ENCODE results near the gene RNF13.

RNF13 gene, protein sequence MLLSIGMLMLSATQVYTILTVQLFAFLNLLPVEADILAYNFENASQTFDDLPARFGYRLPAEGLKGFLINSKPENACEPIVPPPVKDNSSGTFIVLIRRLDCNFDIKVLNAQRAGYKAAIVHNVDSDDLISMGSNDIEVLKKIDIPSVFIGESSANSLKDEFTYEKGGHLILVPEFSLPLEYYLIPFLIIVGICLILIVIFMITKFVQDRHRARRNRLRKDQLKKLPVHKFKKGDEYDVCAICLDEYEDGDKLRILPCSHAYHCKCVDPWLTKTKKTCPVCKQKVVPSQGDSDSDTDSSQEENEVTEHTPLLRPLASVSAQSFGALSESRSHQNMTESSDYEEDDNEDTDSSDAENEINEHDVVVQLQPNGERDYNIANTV

DNA sequence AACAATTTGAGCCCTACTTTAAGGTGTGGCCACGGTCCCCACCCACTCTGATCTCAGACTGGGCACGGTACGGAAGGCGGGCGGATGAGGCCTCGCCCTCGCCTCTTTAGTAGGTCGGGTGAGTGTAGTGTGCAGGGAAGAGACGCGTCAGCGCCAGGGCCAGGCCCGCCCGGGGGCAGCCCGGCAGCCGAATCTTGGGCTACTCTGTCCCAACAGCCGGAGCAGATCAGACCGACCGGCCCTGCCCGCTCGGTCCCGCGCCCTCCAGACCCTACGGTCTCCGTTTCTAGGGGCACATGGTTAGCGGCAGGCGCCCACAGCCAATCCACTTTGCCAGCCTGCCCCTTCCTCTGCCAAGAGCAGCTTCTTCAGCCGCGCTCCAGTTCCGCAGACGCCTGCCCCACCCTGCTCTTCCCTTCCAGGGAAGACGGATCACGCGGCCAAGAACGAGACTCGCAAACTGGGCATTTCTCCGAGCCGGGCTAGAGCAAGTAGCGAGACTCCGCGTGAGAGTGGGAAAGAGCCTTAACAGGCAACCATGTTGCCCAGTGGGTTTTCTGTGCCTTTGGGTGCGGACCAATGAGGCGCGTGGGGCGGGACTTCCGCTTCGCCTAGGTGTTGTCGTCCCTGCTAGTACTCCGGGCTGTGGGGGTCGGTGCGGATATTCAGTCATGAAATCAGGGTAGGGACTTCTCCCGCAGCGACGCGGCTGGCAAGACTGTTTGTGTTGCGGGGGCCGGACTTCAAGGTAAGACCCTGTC, at the start of gene RNF13:
RNF13 (plus strand) TSS at position 610 of the 761 bp plus-strand sequence. CDS start 32,812 bp downstream, outside the sequence.
- peak; percentile 87 for DNase-seq

- DNase-seq: no peak
Measured at GRCh38 chr3:149763565-149764195, 49.3 kb upstream of the RNF13 start.

DNA sequence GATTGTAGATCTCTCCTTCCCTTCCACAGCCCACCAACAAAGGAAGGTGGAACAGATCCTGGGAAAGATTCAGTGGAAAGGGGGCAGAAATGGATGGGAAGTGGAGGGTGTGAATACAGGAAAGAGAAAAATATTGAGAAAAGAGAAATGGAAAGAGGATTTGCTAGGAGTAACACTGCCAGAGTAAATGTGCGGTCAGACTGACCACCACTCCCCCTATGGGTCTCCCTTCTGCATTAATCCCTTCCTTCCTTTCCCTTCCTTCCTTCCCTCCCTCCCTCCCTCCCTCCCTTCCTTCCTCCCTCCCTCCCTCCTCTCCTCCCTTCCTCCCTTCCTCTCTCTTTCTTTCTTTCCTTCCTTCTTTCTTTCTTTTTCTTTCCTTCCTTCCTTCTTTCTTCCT, 48.7 kb upstream of the RNF13 start:
- DNase-seq: no peak

- DNase-seq: no peak
Measured at GRCh38 chr3:149765762-149766334, 47.2 kb upstream of the RNF13 start.

- no peak for DNase-seq
Measured at GRCh38 chr3:149767720-149768119, 45.3 kb upstream of the RNF13 start.

GRCh38 chr3:149768704-149769103, 44.3 kb upstream of the RNF13 start:
- DNase-seq: no peak

DNA sequence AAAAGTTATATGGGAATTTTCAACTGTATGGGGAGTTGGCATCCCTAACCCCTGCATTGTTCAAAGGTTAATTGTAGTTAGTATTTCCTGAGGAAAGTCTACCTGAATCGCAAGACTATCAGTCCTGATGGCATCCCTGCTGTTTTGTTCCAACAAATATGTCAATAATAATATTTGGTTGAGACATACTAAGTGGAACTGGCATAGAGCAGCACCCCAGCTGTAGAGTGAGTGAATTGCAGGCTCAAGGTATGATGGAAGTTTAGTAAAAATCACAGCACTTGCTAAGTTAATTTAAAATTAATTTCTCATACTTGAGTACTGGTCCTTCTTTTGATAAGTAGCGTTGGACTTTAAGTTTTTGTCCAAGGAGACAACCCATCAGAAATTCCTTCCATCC, 42.8 kb upstream of the RNF13 start:
- no peak for DNase-seq

DNA sequence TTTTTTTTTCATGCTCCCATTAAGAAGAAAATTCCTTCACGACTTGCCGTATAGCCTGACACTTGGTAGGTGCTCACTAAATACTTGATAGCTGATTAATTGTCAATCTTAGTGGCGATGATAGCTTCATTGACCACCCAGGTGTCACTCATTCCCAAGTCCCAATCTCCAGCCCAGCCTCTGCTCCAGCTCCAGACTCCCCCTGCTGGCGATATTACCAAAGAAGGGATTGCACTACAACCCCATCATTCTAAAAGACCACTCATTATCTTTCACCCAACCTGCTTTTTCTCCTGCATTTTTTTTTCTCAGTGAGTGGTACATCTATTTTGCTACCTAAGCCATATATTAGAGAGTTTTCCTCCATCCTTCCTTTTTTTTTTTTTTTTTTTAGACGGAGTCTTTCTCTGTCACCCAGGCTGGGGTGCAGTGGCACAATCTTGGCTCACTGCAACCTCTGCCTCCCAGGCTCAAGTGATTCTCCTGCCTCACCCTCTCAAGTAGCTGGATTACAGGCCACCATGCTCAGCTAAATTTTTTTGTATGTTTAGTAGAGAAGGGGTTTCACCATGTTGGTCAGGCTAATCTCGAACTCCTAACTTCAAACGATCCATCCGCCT, 41.3 kb upstream of the RNF13 start:
- no peak for DNase-seq

GRCh38 chr3:149772861-149773260, 40.2 kb upstream of the RNF13 start:
- no peak for DNase-seq

DNA sequence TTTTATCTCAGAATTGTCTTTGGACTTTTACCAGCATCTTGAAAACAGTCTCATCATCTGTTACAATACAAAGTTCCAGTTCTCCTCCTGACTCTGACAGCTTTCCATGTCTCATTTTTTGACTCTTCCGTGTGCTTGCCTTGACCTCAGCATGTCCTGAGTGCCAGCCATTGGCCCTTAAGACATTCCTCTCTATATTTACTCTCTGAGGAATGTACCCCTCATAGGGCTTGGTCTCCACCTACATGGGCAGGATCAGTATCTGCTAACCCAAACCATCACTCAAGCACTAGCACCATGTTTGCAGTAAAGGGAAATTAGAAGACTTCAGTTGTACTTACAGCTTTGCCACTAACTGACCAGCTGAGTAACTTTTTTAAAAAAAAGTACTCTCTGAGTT, 36.8 kb upstream of the RNF13 start:
- no peak for DNase-seq

DNA sequence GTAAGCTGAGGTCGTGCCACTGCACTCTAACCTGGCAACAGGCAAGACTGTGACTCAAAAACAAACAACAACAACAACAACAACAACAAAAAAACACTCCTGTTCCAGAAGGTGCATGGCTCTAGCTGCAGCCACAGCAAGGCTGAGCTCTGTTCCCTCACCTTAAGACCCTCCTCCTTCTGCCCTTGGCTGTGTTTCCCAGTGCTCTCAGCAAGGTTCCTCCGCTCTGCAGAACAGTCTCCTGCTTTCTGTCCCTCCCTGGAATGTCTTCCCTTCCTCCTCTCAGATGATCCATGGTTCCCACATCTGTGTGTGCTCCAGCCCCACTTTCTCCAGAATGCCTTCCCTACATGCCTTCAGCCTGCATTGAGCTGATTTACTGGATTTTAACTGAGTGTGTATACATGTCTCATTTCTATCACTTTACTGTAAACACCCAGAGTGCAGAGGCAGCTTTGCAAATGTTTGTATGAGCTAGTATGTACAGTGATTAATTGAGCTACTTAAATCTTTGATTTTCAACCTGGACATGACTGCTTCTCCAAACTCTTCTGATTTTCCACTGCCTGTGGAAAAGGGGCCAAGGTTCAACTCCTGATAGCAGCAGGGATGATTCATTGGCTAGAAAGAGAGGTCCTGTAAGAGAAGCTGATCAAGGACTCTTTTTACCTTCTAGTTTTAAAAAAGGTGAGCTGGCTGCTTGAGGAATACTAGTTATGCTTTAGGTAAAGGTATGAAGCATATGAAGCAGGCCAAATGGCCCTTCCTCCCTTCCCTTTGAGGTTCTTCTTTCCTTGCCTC, 35.4 kb upstream of the RNF13 start:
- DNase-seq: no peak

DNA sequence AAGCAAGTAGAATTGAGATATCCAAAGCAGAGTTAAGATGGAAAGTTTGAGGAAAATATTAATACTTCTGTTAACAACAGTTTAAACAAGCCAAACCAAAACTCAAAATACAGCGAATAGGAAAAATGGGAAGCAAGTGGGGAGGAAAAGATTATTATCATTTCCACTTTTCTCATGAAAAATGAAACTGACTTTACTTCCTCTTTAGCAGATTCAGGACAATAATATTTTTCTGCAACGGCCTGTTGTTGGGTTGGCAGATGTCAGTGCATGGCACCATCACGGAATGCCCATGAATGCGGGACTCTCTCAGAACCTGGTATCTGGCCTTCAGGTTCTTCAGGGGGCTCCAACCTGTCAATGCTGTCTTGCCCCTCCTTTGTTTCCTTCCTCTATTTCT, 31.8 kb upstream of the RNF13 start:
- no peak for DNase-seq

DNA sequence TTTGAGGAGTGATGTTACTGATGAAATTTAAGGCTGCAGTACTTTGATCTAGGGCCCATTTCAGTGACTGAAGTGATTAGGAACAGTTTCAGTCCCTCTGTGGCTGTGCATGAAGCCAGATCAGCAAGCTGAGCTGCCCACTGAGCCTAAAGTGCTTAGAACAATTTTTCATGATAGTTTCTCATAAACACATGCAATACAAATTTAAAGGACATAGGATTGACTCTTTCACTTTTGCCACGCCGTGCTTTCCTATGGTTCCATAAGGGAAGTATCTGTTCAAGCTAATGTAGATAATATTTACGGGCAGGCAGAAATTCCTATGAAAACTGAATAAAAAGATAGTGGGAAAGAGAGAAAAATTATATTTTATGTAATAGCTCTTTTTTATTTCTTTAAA, 31.3 kb upstream of the RNF13 start:
- no peak for DNase-seq

DNA sequence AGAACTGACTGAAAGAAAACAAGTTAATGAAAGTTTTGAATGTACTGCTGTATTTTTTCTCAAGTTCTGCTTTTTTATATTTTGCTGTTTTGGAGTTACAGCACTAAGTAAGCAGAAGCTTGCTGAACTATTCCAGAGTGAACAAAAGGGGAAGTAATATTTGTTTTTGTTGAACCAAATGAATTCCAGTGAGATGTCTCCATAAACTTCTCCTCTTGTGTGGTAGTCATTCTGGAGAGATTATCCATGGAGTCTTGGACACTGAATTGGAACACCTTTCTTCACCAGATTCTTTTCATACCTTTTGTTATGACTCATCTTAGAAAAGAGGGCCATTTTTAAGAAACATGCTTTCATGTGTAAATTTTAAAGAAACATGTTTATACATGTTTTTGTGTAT, 29.4 kb upstream of the RNF13 start:
- no peak for DNase-seq

- no peak for DNase-seq
Measured at GRCh38 chr3:149784064-149784704, 28.8 kb upstream of the RNF13 start.

- DNase-seq: no peak
Measured at GRCh38 chr3:149790268-149790667, 22.7 kb upstream of the RNF13 start.

GRCh38 chr3:149790698-149791097, 22.3 kb upstream of the RNF13 start:
- DNase-seq: no peak

DNA sequence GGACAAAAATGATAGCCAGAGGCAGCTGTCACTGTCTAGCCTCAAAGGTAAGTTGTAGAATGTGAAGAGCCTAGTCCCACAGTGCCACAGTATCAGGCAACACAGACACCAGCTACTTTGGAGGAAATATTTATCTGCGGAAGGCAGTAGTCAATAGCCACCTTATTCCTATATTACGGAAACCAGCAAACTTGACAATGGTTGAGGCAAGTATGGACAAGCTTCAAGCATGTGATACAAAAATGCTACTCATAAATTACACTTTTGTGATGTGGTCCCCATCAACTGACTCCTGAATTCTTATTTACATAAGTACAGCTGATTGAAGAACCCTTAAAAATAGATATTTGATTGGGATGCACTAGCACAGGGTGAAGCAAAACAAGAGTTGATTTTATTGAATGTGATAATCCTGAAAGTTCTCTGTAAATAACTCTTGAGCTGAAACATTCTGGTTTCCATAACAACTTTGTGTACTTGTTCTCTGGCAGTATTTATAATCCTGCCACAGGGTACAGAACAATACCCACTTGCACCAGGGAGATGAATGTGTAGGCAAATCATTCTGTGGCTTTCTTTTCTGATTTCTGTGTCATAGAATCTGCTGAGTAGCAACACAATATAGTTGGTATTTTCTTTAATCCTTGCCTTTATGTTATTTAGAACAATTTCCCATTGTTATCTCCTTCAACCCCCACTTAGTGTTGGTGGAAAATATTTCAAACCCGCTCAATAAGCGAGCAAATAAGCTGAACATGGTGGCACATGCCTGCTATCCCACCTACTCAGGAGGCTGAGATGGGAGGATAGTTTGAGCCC, 20.4 kb upstream of the RNF13 start, which contains the start of gene ANKUB1:
ANKUB1 (minus strand) TSS at position 103 of the 819 bp plus-strand sequence. CDS start 188 bp downstream, outside the sequence.
- no peak for DNase-seq

GRCh38 chr3:149796026-149796425, 17.0 kb upstream of the RNF13 start:
- no peak for DNase-seq

GRCh38 chr3:149800693-149801092, 12.3 kb upstream of the RNF13 start:
- DNase-seq: no peak

- no peak for DNase-seq
Measured at GRCh38 chr3:149801195-149801594, 11.8 kb upstream of the RNF13 start.
